Ishikawa (cell line): ENCODE measurements around the gene PLEKHA5.

Experiments
- CREB1 ChIP-seq: IDR thresholded peaks from 2 replicates; pipeline ENCODE4 v1.6.1; 2012; ENCODE audit warnings: low read depth
- EP300 ChIP-seq: IDR thresholded peaks from 2 replicates; pipeline ENCODE4 v1.6.1; 2012; ENCODE audit warnings: borderline replicate concordance
- FOXM1 ChIP-seq: IDR thresholded peaks from 2 replicates; pipeline ENCODE4 v1.6.1; 2012; ENCODE audit warnings: low read depth, borderline replicate concordance
- MAX ChIP-seq: IDR thresholded peaks from 2 replicates; pipeline ENCODE4 v1.6.1; 2012
- NFIC ChIP-seq: IDR thresholded peaks from 2 replicates; pipeline ENCODE4 v1.6.1; 2012
- TAF1 ChIP-seq: IDR thresholded peaks from 2 replicates; pipeline ENCODE4 v1.6.1; 2012; ENCODE audit warnings: low read depth, mild to moderate bottlenecking
- TCF12 ChIP-seq: IDR thresholded peaks from 2 replicates; pipeline ENCODE4 v1.6.1; 2012; ENCODE audit warnings: low read depth
- TEAD4 ChIP-seq: IDR thresholded peaks from 2 replicates; pipeline ENCODE4 v1.6.1; 2012
- USF1 ChIP-seq: IDR thresholded peaks from 2 replicates; pipeline ENCODE4 v1.6.1; 2012
- YY1 ChIP-seq: IDR thresholded peaks from 2 replicates; pipeline ENCODE4 v1.6.1; 2012; ENCODE audit warnings: low read depth

GRCh38 chr12:19222558-19222957, 93.0 kb downstream of the PLEKHA5 start:
- TF ChIP-seq NFIC (no peak), EP300 (no peak), MAX (no peak), TCF12 (no peak), TAF1 (no peak), USF1 (no peak), CREB1 (no peak), FOXM1 (no peak), TEAD4 (no peak), YY1 (no peak)
